Nephron progenitor cell (in vitro differentiated cells): Measurements from ENCODE around the gene ADGRB2.
A peak's percentile ranks its signal among the peaks of the same experiment; 100 is the strongest.

ENCODE experiments used
- DNase-seq: peaks from one replicate; pipeline ENCODE4 v3.0.0; 2021
- H3K27ac Mint-ChIP-seq: 2 replicates; pipeline ENCODE4 v1.8.0; 2021; ENCODE audit warnings: mild to moderate bottlenecking, moderate library complexity, mixed read lengths
- H3K27me3 Mint-ChIP-seq: 2 replicates; pipeline ENCODE4 v1.8.0; 2021; ENCODE audit warnings: mild to moderate bottlenecking, low read depth, mixed read lengths; ENCODE audit not compliant: poor library complexity
- H3K36me3 Mint-ChIP-seq: 2 replicates; pipeline ENCODE4 v1.8.0; 2021; ENCODE audit warnings: low read depth, mixed read lengths
- H3K4me1 Mint-ChIP-seq: 2 replicates; pipeline ENCODE4 v1.8.0; 2021; ENCODE audit warnings: mixed read lengths
- H3K4me3 Mint-ChIP-seq: 2 replicates; pipeline ENCODE4 v1.8.0; 2021; ENCODE audit warnings: mild to moderate bottlenecking, moderate library complexity, mixed read lengths
- H3K9me3 Mint-ChIP-seq: 2 replicates; pipeline ENCODE4 v1.8.0; 2021; ENCODE audit warnings: mild to moderate bottlenecking, moderate library complexity, mixed read lengths
- CTCF ChIP-seq: fragments of 200-600 bp; sonication (generic); IDR thresholded peaks from 2 replicates; pipeline ENCODE4 v1.5.0; 2021; ENCODE audit warnings: antibody characterized with exemption

ADGRB2 gene

GRCh38 chr1:31715873-31716220, 48.3 kb downstream of the ADGRB2 start:
- TF ChIP-seq CTCF, result no peak
- DNase-seq, result no peak
- Mint-ChIP-seq H3K27me3 (peaks cover 27% of the 10 kb centered on the region), H3K4me3 (no peak overlapping the region), H3K36me3 (no peaks in the 10 kb centered on the region), H3K4me1 (peaks cover 29% of the 10 kb centered on the region), H3K9me3 (no peaks in the 10 kb centered on the region), H3K27ac (no peak overlapping the region)

- Mint-ChIP-seq H3K4me3 (peak overlapping the region; percentile 85), H3K36me3 (no peaks in the 10 kb centered on the region), H3K27ac (peak overlapping the region; percentile 88), H3K9me3 (no peaks in the 10 kb centered on the region), H3K27me3 (peaks cover 25% of the 10 kb centered on the region), H3K4me1 (peaks cover 29% of the 10 kb centered on the region)
- peak; percentile 88 for DNase-seq
- peak; percentile 83 for TF ChIP-seq CTCF
Observed at GRCh38 chr1:31715087-31715872, 48.9 kb downstream of the ADGRB2 start.

GRCh38 chr1:31714442-31715086, 49.6 kb downstream of the ADGRB2 start:
- Mint-ChIP-seq H3K27me3 (peaks cover 25% of the 10 kb centered on the region), H3K36me3 (no peaks in the 10 kb centered on the region), H3K27ac (no peak overlapping the region), H3K4me3 (peak overlapping the region; percentile 85), H3K9me3 (no peaks in the 10 kb centered on the region), H3K4me1 (peaks cover 29% of the 10 kb centered on the region)
- TF ChIP-seq CTCF, result peak; percentile 28
- DNase-seq, result peak; percentile 58

GRCh38 chr1:31712630-31713029, 51.5 kb downstream of the ADGRB2 start:
- peaks cover 21% of the 10 kb centered on the region for H3K27me3 Mint-ChIP-seq
- H3K27ac Mint-ChIP-seq, result peak overlapping the region; percentile 44
- H3K4me3 Mint-ChIP-seq, result peak overlapping the region; percentile 18
- H3K9me3 Mint-ChIP-seq, result no peaks in the 10 kb centered on the region
- H3K36me3 Mint-ChIP-seq, result no peaks in the 10 kb centered on the region
- no peak for TF ChIP-seq CTCF
- DNase-seq, result no peak
- peaks cover 46% of the 10 kb centered on the region for H3K4me1 Mint-ChIP-seq

- TF ChIP-seq CTCF, result no peak
- Mint-ChIP-seq H3K9me3 (no peaks in the 10 kb centered on the region), H3K4me3 (no peak overlapping the region), H3K4me1 (peaks cover 50% of the 10 kb centered on the region), H3K27ac (peak overlapping the region; percentile 65), H3K27me3 (peaks cover 25% of the 10 kb centered on the region), H3K36me3 (no peaks in the 10 kb centered on the region)
- DNase-seq, result no peak
Observed at GRCh38 chr1:31712068-31712467, 52.1 kb downstream of the ADGRB2 start.
